ENCODE measurements around the gene TYROBP. TPM values are rescaled to one million over a fixed set of nuclear protein-coding genes. Genes with fewer than 3 reads are reported as not detected.
"Not testable (repeated sequence)": the region's sequence is repeated elsewhere in the genome, so short reads cannot be mapped to it uniquely, and the experiment has no call there.

TYROBP gene
- total RNA-seq, 4 donors from 2014 or later, result 41.4 to 122 (median 117) TPM

DNA sequence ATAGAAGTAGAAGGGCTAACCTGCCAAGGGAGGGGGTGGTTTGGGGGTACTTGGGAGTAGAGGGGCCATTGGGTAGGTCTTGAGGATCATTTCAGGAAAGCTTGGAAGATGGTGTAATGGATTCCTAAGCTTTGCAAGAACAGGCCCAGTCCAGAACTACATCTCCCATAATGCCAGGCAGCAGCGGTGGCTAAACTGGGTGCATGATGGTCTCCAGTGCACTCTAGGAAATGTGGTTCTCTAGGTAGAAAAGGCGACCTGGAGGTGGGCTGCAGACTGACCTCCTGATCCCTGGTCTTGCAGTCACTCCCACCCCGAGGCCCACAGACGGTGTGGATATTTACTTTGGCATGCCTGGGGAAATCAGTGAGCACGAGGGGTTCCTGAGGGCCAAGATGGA lies 35.9 kb downstream of the TYROBP start:
- no peak for TF ChIP-seq POLR2A (IDR thresholded peaks at IDR 0.05)
- no peak for TF ChIP-seq CTCF (IDR thresholded peaks at IDR 0.05)
- TF ChIP-seq EP300 (IDR thresholded peaks at IDR 0.05), result no peak
- WGBS, 2 donors, result 72 to 83% methylated on average over 4 to 5 of the region's 5 CpGs
- peaks cover 0 to 29% (median 17%) of the 10 kb centered on the region in 4 donors for H3K4me1 ChIP-seq
- H3K36me3 ChIP-seq, result peaks cover 0 to 8% (median 0%) of the 10 kb centered on the region in 3 donors
- DNase-seq (ENCODE audit: low spot score in 2 of 2), result no peak
- no peak overlapping the region for H3K4me3 ChIP-seq
- H3K27ac ChIP-seq, result no peak overlapping the region
- H3K27me3 ChIP-seq, result peaks cover 0 to 50% of the 10 kb centered on the region in 2 donors
- H3K9me3 ChIP-seq, result no peaks in the 10 kb centered on the region

- Histone ChIP-seq H3K4me3 (no peak overlapping the region), H3K27me3 (peaks cover 0 to 50% of the 10 kb centered on the region in 2 donors), H3K4me1 (peaks cover 0 to 29% (median 17%) of the 10 kb centered on the region in 4 donors), H3K9me3 (no peaks in the 10 kb centered on the region), H3K27ac (no peak overlapping the region), H3K36me3 (peaks cover 0 to 8% (median 0%) of the 10 kb centered on the region in 3 donors)
- TF ChIP-seq EP300 (IDR thresholded peaks at IDR 0.05) (no peak), POLR2A (IDR thresholded peaks at IDR 0.05) (no peak), CTCF (IDR thresholded peaks at IDR 0.05) (no peak)
- DNase-seq (ENCODE audit: low spot score in 2 of 2), result no peak
- WGBS, 2 donors, result 76% methylated on average over 12 of the region's 12 CpGs
Measured at GRCh38 chr19:35871611-35872010, 36.5 kb downstream of the TYROBP start.

GRCh38 chr19:35870798-35871197 lies 37.3 kb downstream of the TYROBP start:
- no peaks in the 10 kb centered on the region for H3K9me3 ChIP-seq
- no peak for DNase-seq (ENCODE audit: low spot score in 2 of 2)
- peaks cover 0 to 56% of the 10 kb centered on the region in 2 donors for H3K27me3 ChIP-seq
- no peak for TF ChIP-seq EP300 (IDR thresholded peaks at IDR 0.05)
- no peak for TF ChIP-seq POLR2A (IDR thresholded peaks at IDR 0.05)
- TF ChIP-seq CTCF (IDR thresholded peaks at IDR 0.05), result no peak
- peaks cover 0 to 8% (median 0%) of the 10 kb centered on the region in 3 donors for H3K36me3 ChIP-seq
- no peak overlapping the region for H3K4me3 ChIP-seq
- H3K4me1 ChIP-seq, result peaks cover 0 to 29% (median 17%) of the 10 kb centered on the region in 4 donors
- H3K27ac ChIP-seq, result no peak overlapping the region
- WGBS, 2 donors, result 76 to 78% methylated on average over 8 to 12 of the region's 12 CpGs

DNA sequence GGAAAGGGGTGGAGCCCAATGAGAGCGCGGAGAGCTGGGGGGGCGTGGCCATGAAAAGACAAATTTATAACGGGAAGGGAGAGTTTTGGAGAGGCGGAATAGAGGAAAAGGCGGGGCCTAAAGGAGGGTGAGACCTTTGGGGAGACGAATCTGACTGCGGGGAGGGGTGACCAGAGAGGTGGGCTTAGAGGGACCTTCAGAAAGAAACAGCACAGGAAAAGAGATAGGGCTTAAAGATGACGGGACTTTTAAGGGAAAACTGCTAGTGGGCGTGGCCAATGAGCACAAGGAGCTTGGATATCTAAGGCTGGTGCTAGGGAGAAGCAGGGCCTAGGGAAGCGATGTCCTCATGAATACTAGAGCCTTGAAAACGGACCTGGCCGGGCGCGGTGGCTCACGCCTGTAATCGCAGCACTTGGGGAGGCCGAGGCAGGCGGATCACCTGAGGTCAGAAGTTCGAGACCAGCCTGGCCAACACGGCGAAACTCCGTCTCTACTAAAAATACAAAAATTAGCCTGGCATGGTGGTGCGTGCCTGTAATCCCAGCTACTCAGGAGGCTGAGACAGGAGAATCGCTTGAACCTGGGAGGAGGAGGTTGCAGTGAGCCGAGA lies 37.9 kb downstream of the TYROBP start:
- DNase-seq (ENCODE audit: low spot score in 2 of 2), result not testable (repeated sequence)

GRCh38 chr19:35869327-35870123 lies 38.6 kb downstream of the TYROBP start:
- Histone ChIP-seq H3K36me3 (peaks cover 0 to 4% (median 0%) of the 10 kb centered on the region in 3 donors), H3K4me3 (peak overlapping the region in 3 of 4 donors; percentile 6 to 58 (median 31)), H3K27ac (peak overlapping the region in 1 of 4 donors; percentile 33), H3K27me3 (peaks cover 0 to 58% of the 10 kb centered on the region in 2 donors), H3K4me1 (peaks cover 0 to 29% (median 17%) of the 10 kb centered on the region in 4 donors), H3K9me3 (no peaks in the 10 kb centered on the region)
- TF ChIP-seq EP300 (IDR thresholded peaks at IDR 0.05) (no peak), CTCF (IDR thresholded peaks at IDR 0.05) (no peak), POLR2A (IDR thresholded peaks at IDR 0.05) (no peak)
- 1 to 2% methylated on average over 36 to 49 of the region's 51 CpGs for WGBS, 2 donors
- no peak for DNase-seq (ENCODE audit: low spot score in 2 of 2)

More for the DNA sequence above, 37.9 kb downstream of the TYROBP start:
- peaks cover 0 to 56% of the 10 kb centered on the region in 2 donors for H3K27me3 ChIP-seq
- 45 to 48% methylated on average over 26 of the region's 26 CpGs for WGBS, 2 donors
- H3K4me3 ChIP-seq, result peak overlapping the region in 2 of 4 donors; percentile 6 to 58
- not testable (repeated sequence) for H3K36me3 ChIP-seq, H3K27ac ChIP-seq, H3K9me3 ChIP-seq
- H3K4me1 ChIP-seq, result peaks cover 0 to 29% (median 17%) of the 10 kb centered on the region in 4 donors
